ENCODE results near the gene FXR1. TPM values are rescaled to one million over a fixed set of nuclear protein-coding genes. Genes with fewer than 3 reads are reported as not detected.

FXR1 gene
- total and polyA plus RNA-seq, 10 of the 15 experiments (the other 5 are each of a cell fraction or from before 2014, with no cell fraction given) = 38.5 to 159 (median 102) TPM

DNA sequence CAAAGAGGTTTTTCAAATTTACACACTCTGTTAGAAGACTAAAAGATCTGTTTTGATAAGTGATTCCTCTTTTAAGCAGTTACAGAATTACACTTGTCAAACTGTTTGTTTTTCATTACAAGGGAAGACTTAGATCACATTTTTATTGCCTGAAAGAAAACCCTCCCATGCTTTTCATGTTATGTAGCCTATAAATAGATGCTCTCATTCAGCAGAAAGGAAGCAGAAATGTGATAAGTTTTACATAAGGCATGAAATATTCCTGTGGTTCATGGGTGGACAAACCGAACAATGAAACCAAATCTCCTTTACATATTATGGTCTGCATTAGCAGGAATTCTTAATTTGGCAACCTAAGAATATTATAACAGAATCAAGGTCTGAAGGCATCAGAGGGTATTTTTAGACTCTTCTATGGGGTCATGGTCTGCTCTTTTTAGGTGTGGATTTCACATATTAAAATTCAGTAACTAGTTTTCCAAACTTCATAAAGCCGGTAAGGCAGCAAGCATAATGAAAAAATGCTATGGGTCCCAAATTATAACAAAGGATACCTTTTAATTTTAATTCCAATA is 37.3 kb upstream of the FXR1 start:
- H4K20me1 ChIP-seq (ENCODE audit: control insufficient read depth, insufficient read depth) = no peaks in the 10 kb centered on the region
- ATAC-seq (no peak), DNase-seq (ENCODE audit: low read depth, low spot score) (no peak), FAIRE-seq (no peak)
- no peak overlapping the region for H2AFZ ChIP-seq (ENCODE audit: control insufficient read depth, low read depth, low read length)
- TF ChIP-seq HDAC2 (IDR thresholded peaks at IDR 0.05) (no peak), MEF2B (IDR thresholded peaks at IDR 0.05; ENCODE audit: partially characterized antibody, poor library complexity, severe bottlenecking) (no peak), EGR1 (IDR thresholded peaks at IDR 0.05; ENCODE audit: borderline replicate concordance in 1 of 2, low read depth in 2 of 2, low read length in 2 of 2) (no peak), SIX5 (IDR thresholded peaks at IDR 0.05; ENCODE audit: low read depth, low read length, severe bottlenecking) (no peak), STAT3 (IDR thresholded peaks at IDR 0.05; ENCODE audit: low read depth, low read length) (no peak), MTA3 (IDR thresholded peaks at IDR 0.05; ENCODE audit: borderline replicate concordance, low read length) (no peak), PAX8 (IDR thresholded peaks at IDR 0.05) (no peak), ZNF622 (IDR thresholded peaks at IDR 0.05) (no peak), PAX5 (IDR thresholded peaks at IDR 0.05; ENCODE audit: borderline replicate concordance, low read depth, low read length) (no peak), EED (IDR thresholded peaks at IDR 0.05; ENCODE audit: low read depth) (no peak)
- TF ChIP-seq, protein P1, sequence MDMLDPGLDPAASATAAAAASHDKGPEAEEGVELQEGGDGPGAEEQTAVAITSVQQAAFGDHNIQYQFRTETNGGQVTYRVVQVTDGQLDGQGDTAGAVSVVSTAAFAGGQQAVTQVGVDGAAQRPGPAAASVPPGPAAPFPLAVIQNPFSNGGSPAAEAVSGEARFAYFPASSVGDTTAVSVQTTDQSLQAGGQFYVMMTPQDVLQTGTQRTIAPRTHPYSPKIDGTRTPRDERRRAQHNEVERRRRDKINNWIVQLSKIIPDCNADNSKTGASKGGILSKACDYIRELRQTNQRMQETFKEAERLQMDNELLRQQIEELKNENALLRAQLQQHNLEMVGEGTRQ (IDR thresholded peaks at IDR 0.05; ENCODE audit: borderline replicate concordance, low read depth, low read length) = no peak
- TF ChIP-seq, protein P2, sequence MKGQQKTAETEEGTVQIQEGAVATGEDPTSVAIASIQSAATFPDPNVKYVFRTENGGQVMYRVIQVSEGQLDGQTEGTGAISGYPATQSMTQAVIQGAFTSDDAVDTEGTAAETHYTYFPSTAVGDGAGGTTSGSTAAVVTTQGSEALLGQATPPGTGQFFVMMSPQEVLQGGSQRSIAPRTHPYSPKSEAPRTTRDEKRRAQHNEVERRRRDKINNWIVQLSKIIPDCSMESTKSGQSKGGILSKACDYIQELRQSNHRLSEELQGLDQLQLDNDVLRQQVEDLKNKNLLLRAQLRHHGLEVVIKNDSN (IDR thresholded peaks at IDR 0.05; ENCODE audit: borderline replicate concordance, extremely low read length, insufficient read depth, low read depth, low read length) = no peak
- H3K27me3 ChIP-seq (replicated peaks in 1 of 2; ENCODE audit: control insufficient read depth in 2 of 2, insufficient read depth in 2 of 2, low read length in 1 of 2) = no peaks in the 10 kb centered on the region; a peak in 1 of 4 replicates
- no TSS peak for BruUV-seq (replicated peaks)
- H3K9me3 ChIP-seq (replicated peaks; ENCODE audit: control insufficient read depth, insufficient read depth, low read length) = no peaks in the 10 kb centered on the region
- POLR2A ChIA-PET = no interaction called here
- H3K79me2 ChIP-seq (ENCODE audit: control insufficient read depth, insufficient read depth, low read length) = no peaks in the 10 kb centered on the region
- CTCF ChIA-PET = no interaction called here
- no peak overlapping the region for H3K9ac ChIP-seq (ENCODE audit: control insufficient read depth, insufficient read depth, low read length)
- 0% methylated on average over 2 of the region's 2 CpGs for WGBS (ENCODE audit: insufficient coverage, insufficient replicate concordance, low lambda C conversion rate, missing lambda C conversion rate)
- SMC1A ChIA-PET (ENCODE audit: uncharacterized antibody, unreplicated experiment) = no interaction called here
- H3K4me1 ChIP-seq (ENCODE audit: control insufficient read depth, insufficient read depth, low read length) = no peaks in the 10 kb centered on the region
- no peak overlapping the region for H3K27ac ChIP-seq (ENCODE audit: control insufficient read depth, insufficient read depth)
- in situ Hi-C loops (cut with MboI) = no loop called here
- intact Hi-C loops (cut with micrococcal nuclease; ENCODE audit: unreplicated experiment) = no loop called here
- no peak overlapping the region for H3K4me3 ChIP-seq
- no peaks in the 10 kb centered on the region for H3K36me3 ChIP-seq (ENCODE audit: control insufficient read depth in 2 of 2, insufficient read depth in 2 of 2, low read length in 1 of 2)
- H3K4me2 ChIP-seq (ENCODE audit: control insufficient read depth, insufficient read depth) = no peak overlapping the region
- RAD21 ChIA-PET (ENCODE audit: unreplicated experiment) = no interaction called here
